Smooth muscle cell (in vitro differentiated cells): Measurements from ENCODE around the gene BATF. TPM values are rescaled to one million over a fixed set of nuclear protein-coding genes. Genes with fewer than 3 reads are reported as not detected.

ENCODE experiments used
- DNase-seq: peaks from one replicate; lab custom pipeline; 2025; ENCODE audit not compliant: unreplicated experiment; lab: John Stamatoyannopoulos, UW
- H2AFZ ChIP-seq: fragments of 200-600 bp; sonication (generic); 2 replicates; pipeline ENCODE4 v1.6.0; 2016; ENCODE audit warnings: antibody characterized with exemption, low read depth, mild to moderate bottlenecking
- H3F3A ChIP-seq: fragments of 200-600 bp; sonication (generic); 2 replicates; pipeline ENCODE4 v1.6.0; 2017; ENCODE audit warnings: antibody characterized with exemption, low read depth
- H3K27ac ChIP-seq: fragments of 200-600 bp; sonication (generic); 2 replicates; pipeline ENCODE4 v1.5.1; 2016; ENCODE audit warnings: low read depth, mild to moderate bottlenecking
- H3K27me3 ChIP-seq: fragments of 200-600 bp; sonication (generic); 2 replicates; pipeline ENCODE4 v1.6.1; 2016; ENCODE audit warnings: low read depth, mild to moderate bottlenecking
- H3K36me3 ChIP-seq: fragments of 200-600 bp; sonication (generic); 2 replicates; pipeline ENCODE4 v1.5.1; 2016; ENCODE audit warnings: low read depth
- H3K4me1 ChIP-seq: fragments of 200-600 bp; sonication (generic); 2 replicates; pipeline ENCODE4 v1.5.1; 2016; ENCODE audit warnings: low read depth
- H3K4me2 ChIP-seq: fragments of 200-600 bp; sonication (generic); 2 replicates; pipeline ENCODE4 v1.6.0; 2016; ENCODE audit warnings: mild to moderate bottlenecking
- H3K4me3 ChIP-seq: fragments of 200-600 bp; sonication (generic); 2 replicates; pipeline ENCODE4 v1.5.1; 2016; ENCODE audit warnings: mild to moderate bottlenecking
- H3K79me2 ChIP-seq: fragments of 200-600 bp; sonication (generic); 2 replicates; pipeline ENCODE4 v1.6.0; 2016; ENCODE audit warnings: low read depth, mild to moderate bottlenecking
- H3K9ac ChIP-seq: fragments of 200-600 bp; sonication (generic); 2 replicates; pipeline ENCODE4 v1.6.0; 2016; ENCODE audit warnings: low read depth
- H3K9me3 ChIP-seq: fragments of 200-600 bp; sonication (generic); replicated peaks from 2 replicates; pipeline ENCODE4 v1.5.1; 2016; ENCODE audit warnings: low read depth
- H4K20me1 ChIP-seq: fragments of 200-600 bp; sonication (generic); 2 replicates; pipeline ENCODE4 v1.6.0; 2016; ENCODE audit warnings: low read depth
- CTCF ChIP-seq: fragments of 200-600 bp; sonication (generic); IDR thresholded peaks from 2 replicates; pipeline ENCODE4 v1.5.1; 2017; ENCODE audit warnings: borderline replicate concordance, mild to moderate bottlenecking, antibody characterized with exemption; ENCODE audit not compliant: insufficient read depth, poor library complexity, severe bottlenecking
- whole genome bisulfite sequencing: methylation state at CpG from one replicate; pipeline ENCODE4 v1.1.7; 2016; ENCODE audit warnings: low lambda C conversion rate; 5-methylcytosine and 5-hydroxymethylcytosine counted together
- polyA plus RNA-seq: library from polyadenylated mRNA; unstranded; fragments of >200 nt; fragmentation: Nextera tagmentation; extraction: Ambion mirVana; gene quantifications from 2 replicates; pipeline ENCODE4 v1.2.1, GENCODE V29; 2016
- total RNA-seq: library from RNA; depleted of rRNA; stranded (reverse); fragments of >200 nt; gene quantifications from 2 replicates; pipeline ENCODE4 v1.2.3, GENCODE V29; 2014

The BATF gene
- total and polyA plus RNA-seq, 2 experiments from 2014 or later, result not detected

GRCh38 chr14:75533791-75534555 is 11.7 kb downstream of the BATF start:
- Histone ChIP-seq H3K4me3 (no peak overlapping the region), H3K9me3 (no peaks in the 10 kb centered on the region), H3K79me2 (no peaks in the 10 kb centered on the region), H3K4me2 (no peak overlapping the region), H3K27me3 (no peaks in the 10 kb centered on the region), H2AFZ (no peak overlapping the region), H3K36me3 (no peaks in the 10 kb centered on the region), H3K4me1 (no peaks in the 10 kb centered on the region), H4K20me1 (no peaks in the 10 kb centered on the region), H3K9ac (no peak overlapping the region), H3K27ac (no peak overlapping the region), H3F3A (peaks cover 9% of the 10 kb centered on the region)
- 83% methylated on average over 5 of the region's 5 CpGs for WGBS
- TF ChIP-seq CTCF, result no peak
- no peak for DNase-seq

- 87% methylated on average over 5 of the region's 5 CpGs for WGBS
- TF ChIP-seq CTCF, result no peak
- H3K4me1 ChIP-seq, result no peaks in the 10 kb centered on the region
- no peaks in the 10 kb centered on the region for H3K27me3 ChIP-seq
- H3K27ac ChIP-seq, result peak overlapping the region; percentile 74
- H4K20me1 ChIP-seq, result no peaks in the 10 kb centered on the region
- H3K4me3 ChIP-seq, result no peak overlapping the region
- no peaks in the 10 kb centered on the region for H3K79me2 ChIP-seq
- no peak overlapping the region for H2AFZ ChIP-seq
- H3K36me3 ChIP-seq, result no peaks in the 10 kb centered on the region
- no peak for DNase-seq
- peak overlapping the region; percentile 57 for H3K4me2 ChIP-seq
- no peak overlapping the region for H3K9ac ChIP-seq
- H3K9me3 ChIP-seq, result no peaks in the 10 kb centered on the region
- H3F3A ChIP-seq, result peaks cover 9% of the 10 kb centered on the region
These were observed 13.1 kb downstream of the BATF start for GRCh38 chr14:75535164-75535898.

GRCh38 chr14:75537071-75537470 is 14.8 kb downstream of the BATF start:
- no peaks in the 10 kb centered on the region for H3K27me3 ChIP-seq
- no peaks in the 10 kb centered on the region for H3K79me2 ChIP-seq
- no peak for TF ChIP-seq CTCF
- no peak for DNase-seq
- no peak overlapping the region for H3K4me2 ChIP-seq
- no peaks in the 10 kb centered on the region for H3K36me3 ChIP-seq
- 94% methylated on average over 4 of the region's 4 CpGs for WGBS
- H3F3A ChIP-seq, result peaks cover 9% of the 10 kb centered on the region
- no peaks in the 10 kb centered on the region for H4K20me1 ChIP-seq
- no peak overlapping the region for H3K9ac ChIP-seq
- H2AFZ ChIP-seq, result peak overlapping the region; percentile 5
- no peaks in the 10 kb centered on the region for H3K4me1 ChIP-seq
- H3K9me3 ChIP-seq, result no peaks in the 10 kb centered on the region
- no peak overlapping the region for H3K4me3 ChIP-seq
- no peak overlapping the region for H3K27ac ChIP-seq
